Measurements from ENCODE around the gene C10orf53. TPM values are rescaled to one million over a fixed set of nuclear protein-coding genes. Genes with fewer than 3 reads are reported as not detected.

C10orf53 gene, protein sequence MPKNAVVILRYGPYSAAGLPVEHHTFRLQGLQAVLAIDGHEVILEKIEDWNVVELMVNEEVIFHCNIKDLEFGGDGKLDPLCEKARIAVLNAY
- total RNA-seq (2014; rRNA removed) (not detected in 2 replicates), Bru-seq, nascent RNA (not detected), BruChase-seq, experiment 1, labeled RNA remaining after a 6-hour chase (not detected), BruChase-seq, experiment 2, labeled RNA remaining after a 2-hour chase (not detected)
- long read RNA-seq = 0 reads

DNA sequence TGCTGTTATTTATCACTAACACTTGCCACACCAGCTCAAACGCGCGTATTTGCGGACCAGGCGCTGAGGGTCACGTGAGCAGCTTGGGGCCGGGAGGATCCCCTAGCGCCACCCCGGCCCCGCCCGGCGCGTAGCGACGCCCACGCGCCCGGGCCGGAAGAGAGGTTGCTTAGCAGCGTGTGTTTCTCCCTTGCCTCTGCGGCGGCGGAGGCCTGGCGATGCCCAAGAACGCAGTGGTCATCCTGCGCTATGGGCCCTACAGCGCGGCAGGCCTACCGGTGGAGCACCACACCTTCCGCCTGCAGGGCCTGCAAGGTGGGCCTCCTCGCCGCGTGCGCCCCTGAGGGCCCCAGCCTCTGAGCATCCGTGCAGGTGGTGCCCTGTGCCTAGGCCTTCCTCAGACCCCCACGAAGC, at the start of gene C10orf53:
C10orf53 (plus strand) TSS at position 172 of the 414 bp plus-strand sequence; CDS start at position 219, 47 bp downstream.
- Histone ChIP-seq H3K79me2 (ENCODE audit: low read length) (no peaks in the 10 kb centered on the region), H3K9me2 (replicated peaks; ENCODE audit: low read length) (no peaks in the 10 kb centered on the region), H4K20me1 (ENCODE audit: low read length) (no peaks in the 10 kb centered on the region), H3K9ac (ENCODE audit: low read length) (no peak within 1 kb of the TSS), H3K9me3 (ENCODE audit: low read length) (peaks cover 5% of the 10 kb centered on the region; the same call in 1 of the 2 replicates), H3K36me3 (ENCODE audit: low read depth, low read length) (no peaks in the 10 kb centered on the region), H3K4me2 (ENCODE audit: low read length) (no peak within 1 kb of the TSS), H3K4me1 (ENCODE audit: insufficient read depth, low read length) (no peaks in the 10 kb centered on the region), H3F3A (ENCODE audit: low read length, unreplicated experiment) (no peaks in the 10 kb centered on the region), H3K27ac (ENCODE audit: low read length) (no peak within 1 kb of the TSS), H3K4me3 (ENCODE audit: low read length) (no peak within 1 kb of the TSS), H2AFZ (ENCODE audit: low read length) (no peak within 1 kb of the TSS), H3K27me3 (ENCODE audit: low read length) (peaks cover 86% of the 10 kb centered on the region)
- ChIA-PET CTCF (no interaction called here), POLR2A (ENCODE audit: unreplicated experiment) (no interaction called here)
- DNase-seq = no peak
- BruUV-seq (replicated peaks) = no TSS peak
- intact Hi-C loops (cut with micrococcal nuclease) = no loop called here
- ATAC-seq = no peak
- TF ChIP-seq, protein P1, sequence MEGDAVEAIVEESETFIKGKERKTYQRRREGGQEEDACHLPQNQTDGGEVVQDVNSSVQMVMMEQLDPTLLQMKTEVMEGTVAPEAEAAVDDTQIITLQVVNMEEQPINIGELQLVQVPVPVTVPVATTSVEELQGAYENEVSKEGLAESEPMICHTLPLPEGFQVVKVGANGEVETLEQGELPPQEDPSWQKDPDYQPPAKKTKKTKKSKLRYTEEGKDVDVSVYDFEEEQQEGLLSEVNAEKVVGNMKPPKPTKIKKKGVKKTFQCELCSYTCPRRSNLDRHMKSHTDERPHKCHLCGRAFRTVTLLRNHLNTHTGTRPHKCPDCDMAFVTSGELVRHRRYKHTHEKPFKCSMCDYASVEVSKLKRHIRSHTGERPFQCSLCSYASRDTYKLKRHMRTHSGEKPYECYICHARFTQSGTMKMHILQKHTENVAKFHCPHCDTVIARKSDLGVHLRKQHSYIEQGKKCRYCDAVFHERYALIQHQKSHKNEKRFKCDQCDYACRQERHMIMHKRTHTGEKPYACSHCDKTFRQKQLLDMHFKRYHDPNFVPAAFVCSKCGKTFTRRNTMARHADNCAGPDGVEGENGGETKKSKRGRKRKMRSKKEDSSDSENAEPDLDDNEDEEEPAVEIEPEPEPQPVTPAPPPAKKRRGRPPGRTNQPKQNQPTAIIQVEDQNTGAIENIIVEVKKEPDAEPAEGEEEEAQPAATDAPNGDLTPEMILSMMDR (conservative IDR thresholded peaks at IDR 0.05; ENCODE audit: low read depth, low read length) = no peak
- no peak for TF ChIP-seq EZH2phosphoT487 (IDR thresholded peaks at IDR 0.05; ENCODE audit: borderline replicate concordance, low read length)
- no peak for TF ChIP-seq EZH2 (IDR thresholded peaks at IDR 0.05; ENCODE audit: low read length, unreplicated experiment)

DNA sequence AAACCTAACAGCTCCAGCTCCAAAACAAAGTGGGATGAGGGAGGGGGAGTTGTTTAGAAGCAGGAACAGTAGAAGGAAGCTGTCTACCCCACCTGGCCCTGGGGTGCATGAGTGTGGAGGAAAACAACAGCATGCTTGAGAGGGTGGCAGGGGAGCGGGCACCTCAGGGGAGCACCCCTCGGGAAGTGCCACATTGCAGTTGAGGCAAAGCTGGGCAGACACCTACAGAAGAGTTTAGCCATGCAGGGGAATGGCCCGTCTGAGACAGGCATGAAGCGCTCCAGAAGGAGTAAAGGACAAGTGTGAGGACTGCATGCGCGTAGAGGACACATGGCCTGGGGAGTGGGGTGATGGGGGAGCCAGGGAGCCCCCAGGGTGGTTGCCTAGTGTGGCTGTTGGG, 47.5 kb upstream of the C10orf53 start:
- Histone ChIP-seq H3K27me3 (ENCODE audit: low read length) (peaks cover 63% of the 10 kb centered on the region), H3K4me1 (ENCODE audit: insufficient read depth, low read length) (peaks cover 5% of the 10 kb centered on the region; the same call in 1 of the 2 replicates), H3K4me3 (ENCODE audit: low read length) (no peak overlapping the region), H3K9me3 (ENCODE audit: low read length) (no peaks in the 10 kb centered on the region), H3K36me3 (ENCODE audit: low read depth, low read length) (no peaks in the 10 kb centered on the region), H3K9ac (ENCODE audit: low read length) (no peak overlapping the region), H3K9me2 (replicated peaks; ENCODE audit: low read length) (no peaks in the 10 kb centered on the region), H3K27ac (ENCODE audit: low read length) (no peak overlapping the region), H3F3A (ENCODE audit: low read length, unreplicated experiment) (no peaks in the 10 kb centered on the region), H3K4me2 (ENCODE audit: low read length) (no peak overlapping the region), H2AFZ (ENCODE audit: low read length) (no peak overlapping the region), H4K20me1 (ENCODE audit: low read length) (no peaks in the 10 kb centered on the region; the same call in 1 of the 2 replicates), H3K79me2 (ENCODE audit: low read length) (no peaks in the 10 kb centered on the region)
- intact Hi-C loops (cut with micrococcal nuclease) = no loop called here
- BruUV-seq (replicated peaks) = no TSS peak
- no peak for DNase-seq
- CTCF ChIA-PET = no interaction called here
- no peak for TF ChIP-seq EZH2 (IDR thresholded peaks at IDR 0.05; ENCODE audit: low read length, unreplicated experiment)
- no peak for TF ChIP-seq EZH2phosphoT487 (IDR thresholded peaks at IDR 0.05; ENCODE audit: borderline replicate concordance, low read length)
- TF ChIP-seq, protein P1 (conservative IDR thresholded peaks at IDR 0.05; ENCODE audit: low read depth, low read length) = no peak
- ATAC-seq = no peak
- POLR2A ChIA-PET (ENCODE audit: unreplicated experiment) = no interaction called here

Data from PC-3 (cell line).